ENCODE results near the gene UVSSA.

Gene UVSSA

DNA sequence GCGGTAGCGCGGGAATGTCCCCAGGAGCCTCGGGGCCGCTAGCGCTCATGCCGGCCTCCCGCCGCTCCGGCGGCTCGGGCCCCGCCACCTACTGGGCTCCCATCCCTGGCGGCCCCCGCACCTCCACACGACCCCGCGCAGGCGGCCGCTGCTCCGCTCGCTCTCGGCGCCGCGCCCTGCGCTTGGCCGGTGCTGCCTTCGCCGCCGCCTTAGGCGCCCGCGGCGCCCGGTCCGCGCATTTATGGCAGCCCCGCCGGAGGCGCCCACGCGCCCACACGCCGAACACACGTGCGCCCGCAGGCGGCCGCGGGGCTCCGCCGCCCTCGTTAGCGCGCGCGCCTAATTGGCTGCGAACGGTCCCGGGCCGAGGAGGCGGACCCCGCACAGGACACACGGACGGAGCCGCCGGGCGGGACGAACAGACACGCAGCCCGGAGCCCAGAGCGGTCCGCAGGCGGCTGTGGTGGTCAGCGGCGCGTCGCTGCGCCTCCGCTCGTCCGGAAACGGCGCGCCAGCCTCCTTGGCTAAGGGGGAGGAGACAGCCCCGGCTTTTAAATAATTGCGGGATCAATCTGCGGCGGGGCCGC lies 59.5 kb downstream of the UVSSA start, which contains the start of gene NKX1-1:
NKX1-1 (minus strand) TSS at position 49 of the 587 bp plus-strand sequence; CDS start at position 49, 0 bp downstream.
- no peak for DNase-seq

DNA sequence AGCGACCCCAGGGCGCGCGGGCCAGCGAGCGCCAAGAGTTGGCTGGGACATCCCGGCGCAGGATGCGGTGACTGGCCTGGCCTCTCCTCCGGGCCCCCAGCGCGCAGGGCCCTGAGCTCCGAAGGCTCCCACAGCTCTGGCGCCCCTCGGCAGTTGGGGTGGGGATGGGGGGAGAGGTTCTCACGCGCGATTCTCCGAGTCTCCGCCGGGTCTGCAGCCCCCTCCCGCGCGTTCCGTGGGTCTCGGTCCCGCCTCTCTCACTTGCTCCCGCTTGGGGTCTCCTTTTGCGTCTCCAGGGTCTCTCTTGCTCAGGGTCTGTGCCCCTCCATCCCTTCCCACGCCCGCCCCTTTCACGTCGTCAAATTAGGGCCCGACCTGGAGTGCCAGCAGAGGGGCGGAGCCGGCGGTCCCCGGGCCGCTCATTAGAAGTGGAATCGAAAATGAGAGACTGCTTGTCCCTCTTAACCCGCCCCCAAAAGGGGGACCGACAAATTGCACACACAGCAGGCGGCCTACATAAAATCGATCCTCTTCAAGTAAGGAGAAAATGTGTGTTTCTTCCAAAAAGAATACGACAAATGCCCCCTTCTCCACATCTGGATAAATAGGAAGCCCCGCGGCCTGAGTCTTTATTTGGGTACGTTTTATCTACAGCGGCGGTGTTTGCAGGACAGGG lies 60.1 kb downstream of the UVSSA start:
- no peak for DNase-seq

DNA sequence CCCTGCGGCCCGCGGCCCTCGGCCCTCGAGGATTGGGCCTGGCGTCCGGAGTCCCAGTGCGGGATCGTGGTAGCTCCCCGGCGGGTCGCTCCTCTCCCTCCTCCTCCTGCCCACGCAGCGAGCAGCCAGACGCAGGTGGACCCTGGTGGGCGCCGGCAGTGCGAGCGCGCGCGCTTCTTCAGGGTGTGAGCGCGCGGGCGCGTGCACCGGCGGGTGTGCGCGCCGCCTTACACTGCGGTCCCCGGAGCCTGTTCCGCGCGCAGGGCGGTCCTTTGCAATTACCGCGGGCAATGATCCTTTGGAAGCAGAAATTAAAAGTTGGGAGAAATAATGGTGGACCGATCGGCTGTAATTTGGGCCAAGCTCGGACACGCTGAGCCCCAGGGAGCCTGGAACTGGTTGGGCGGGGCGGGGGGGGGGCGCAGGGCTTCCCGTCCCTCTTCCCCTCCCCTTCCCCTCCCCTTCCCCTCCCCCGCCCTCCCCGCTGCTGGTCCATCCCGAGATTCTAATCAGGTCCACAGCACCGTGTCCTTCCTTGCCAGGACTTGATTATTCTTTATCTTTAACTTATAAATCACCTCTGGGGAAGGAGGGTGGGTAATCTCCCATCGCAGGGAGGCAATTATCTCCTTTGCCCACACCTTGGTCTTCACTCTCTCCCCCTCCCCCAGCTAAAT lies 60.8 kb downstream of the UVSSA start:
- no peak for DNase-seq

DNA sequence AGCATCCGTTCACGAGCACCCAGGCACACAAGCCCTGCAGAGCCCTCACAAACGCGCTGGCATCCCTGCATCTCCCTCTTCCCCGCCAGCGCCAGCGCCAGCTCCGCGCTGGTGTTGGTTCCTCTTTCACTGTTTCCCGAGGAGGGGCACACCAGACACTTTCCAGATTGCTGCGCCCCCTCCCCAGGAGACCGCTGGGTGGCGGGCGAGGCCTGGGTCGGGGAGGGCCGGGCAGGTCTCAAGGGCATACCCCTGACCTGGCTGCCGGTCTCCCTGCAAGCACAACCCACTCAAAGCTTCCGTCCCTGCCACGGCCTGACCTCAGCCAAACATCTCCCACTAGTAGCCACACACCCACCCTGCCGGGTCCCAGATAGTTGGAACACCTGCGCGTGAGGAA lies 61.4 kb downstream of the UVSSA start:
- no peak for DNase-seq

DNA sequence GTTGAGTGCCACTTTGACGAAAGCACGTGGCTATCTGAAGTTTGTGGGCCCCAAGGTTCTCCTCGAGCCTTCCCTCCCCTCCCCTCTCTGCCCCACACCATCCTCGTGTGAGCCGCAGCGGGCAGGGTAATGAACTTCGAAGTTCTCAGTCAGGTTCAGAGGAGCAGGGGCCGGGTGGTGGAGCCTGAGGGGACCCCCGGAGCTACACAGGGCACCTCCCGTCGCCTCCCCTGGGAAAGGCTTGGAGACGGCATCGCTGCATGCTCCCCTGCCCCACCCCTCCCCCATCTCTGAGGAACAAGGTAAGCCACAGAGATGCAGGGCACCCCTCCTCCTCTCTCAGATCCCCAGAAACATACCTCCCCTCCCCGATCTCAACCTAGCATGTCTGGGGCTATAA lies 62.1 kb downstream of the UVSSA start:
- no peak for DNase-seq

DNA sequence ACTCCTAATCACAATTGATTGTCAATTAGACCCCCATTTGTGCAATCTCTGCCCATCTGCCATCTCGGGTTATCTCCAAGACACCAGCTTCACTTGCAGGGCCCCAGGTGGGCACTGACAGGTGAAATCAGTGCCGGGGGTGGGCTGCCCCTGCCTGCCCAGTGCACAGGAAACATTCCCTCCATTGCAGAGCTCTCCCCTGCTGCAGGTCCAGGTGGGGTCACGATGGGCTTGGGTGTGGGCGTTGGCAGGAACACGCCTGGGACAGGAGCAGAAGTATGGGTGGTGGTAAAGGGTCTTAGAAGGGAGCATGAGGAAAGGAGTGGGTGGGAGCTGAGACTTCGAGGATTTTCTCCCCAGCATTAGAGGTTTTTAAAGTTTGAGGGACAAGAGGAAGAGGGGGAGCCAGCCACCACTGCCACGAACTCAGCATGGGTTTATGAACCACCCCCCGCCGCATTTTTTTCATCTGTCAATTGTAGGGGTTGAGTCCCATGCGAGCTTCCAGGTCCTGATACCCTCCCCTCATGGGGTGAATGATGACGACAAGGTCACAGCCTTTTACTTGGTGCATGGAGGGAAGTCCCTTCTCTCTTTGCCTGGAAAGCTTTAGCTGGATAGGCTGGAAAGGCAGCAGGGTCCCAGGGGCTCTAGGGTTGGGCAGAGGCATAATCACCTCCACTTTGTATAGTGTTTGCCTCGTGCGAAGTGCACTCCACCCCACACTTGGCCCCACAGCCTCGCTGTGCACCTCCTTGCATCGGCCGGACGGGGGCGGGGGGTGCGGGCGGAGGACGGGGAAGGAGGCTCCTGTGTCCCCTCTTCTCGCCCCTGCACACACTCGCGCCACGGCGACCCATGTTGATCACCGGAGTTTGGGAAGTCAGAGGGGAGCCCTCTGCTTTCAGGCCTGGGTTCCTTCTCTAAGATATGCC lies 62.8 kb downstream of the UVSSA start:
- no peak for DNase-seq

DNA sequence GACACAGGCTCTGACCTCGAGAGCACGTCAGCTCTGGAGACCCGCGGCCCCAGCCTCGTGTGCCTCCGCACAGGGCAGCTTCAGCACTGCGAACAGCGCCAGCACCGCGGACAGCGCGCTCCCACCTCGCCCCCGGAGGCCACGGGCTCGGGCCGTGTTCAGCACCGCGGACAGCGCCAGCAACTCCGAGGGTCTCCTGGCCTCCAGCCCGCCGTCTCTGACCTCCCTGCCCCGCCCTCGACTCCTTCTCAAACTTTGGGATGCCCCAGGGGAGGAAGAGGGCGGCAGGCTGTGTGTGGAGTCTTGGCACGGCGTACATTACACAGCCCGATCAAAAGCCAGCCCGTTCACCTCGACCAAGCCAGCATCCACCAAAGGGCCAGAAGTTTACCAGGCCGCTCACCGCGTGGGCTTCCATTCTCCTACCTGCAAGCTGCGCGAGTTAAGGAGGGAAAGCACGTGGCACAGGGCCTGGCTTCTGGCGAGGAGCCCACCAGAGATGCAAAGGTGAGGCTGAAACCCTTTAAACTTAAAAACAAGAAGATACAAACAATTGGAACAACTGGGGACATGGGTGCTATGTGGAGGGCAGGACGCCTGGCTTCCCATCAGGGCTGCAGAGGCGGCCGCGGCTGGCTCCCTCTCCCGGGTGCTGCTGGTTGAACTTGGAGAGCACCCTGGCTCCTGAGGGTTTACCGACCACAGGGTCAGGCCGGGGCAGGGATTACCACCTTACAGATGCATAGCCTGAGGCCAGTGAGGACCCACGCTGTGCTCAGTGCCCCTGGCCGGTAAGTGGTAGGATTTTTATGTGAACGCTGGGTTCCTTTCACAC lies 63.7 kb downstream of the UVSSA start:
- peak in 7 of 51 donors; percentile 0 to 42 (median 9) for DNase-seq

DNA sequence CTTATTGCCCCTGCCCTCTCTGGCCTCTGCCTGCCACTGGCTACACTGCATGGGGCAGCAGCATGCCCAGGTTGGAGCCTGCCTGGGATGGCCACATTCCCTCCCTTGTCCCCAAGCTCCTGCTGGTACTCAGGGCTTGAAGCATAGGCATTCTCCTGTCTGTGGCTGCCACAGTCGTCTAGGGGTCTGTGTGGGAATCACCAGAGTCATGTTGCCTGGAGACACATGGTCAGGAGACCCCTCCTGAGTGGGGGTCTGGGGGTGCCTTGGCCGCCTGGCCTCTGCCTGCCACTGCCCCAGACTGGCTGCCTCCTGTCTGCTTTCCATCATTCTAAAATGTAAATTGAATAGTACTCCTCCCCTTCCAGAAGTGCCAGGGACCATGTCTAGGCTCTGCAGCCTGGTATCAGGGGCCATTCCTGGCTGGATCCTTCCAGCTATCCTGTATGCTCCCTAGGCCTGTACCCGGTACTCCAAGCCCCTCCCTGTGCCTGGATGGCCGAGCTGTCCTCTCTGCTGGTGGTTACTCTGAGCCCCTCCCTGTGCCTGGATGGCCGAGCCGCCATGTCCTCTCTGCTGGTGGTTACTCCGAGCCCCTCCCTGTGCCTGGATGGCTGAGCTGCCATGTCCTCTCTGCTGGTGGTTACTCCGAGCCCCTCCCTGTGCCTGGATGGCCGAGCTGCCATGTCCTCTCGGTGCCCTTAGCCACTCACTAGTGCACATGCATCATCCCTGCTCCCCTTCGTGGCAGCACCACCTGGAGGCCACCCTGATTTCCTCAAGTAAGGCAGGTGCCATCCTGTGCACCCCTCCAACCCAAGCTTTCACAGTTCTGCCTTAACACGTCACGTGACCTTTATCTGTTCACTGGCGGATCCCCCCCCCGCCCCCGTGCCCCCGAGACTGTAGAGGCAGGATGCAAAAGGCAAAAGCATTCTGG lies 64.7 kb downstream of the UVSSA start:
- DNase-seq: no peak

DNA sequence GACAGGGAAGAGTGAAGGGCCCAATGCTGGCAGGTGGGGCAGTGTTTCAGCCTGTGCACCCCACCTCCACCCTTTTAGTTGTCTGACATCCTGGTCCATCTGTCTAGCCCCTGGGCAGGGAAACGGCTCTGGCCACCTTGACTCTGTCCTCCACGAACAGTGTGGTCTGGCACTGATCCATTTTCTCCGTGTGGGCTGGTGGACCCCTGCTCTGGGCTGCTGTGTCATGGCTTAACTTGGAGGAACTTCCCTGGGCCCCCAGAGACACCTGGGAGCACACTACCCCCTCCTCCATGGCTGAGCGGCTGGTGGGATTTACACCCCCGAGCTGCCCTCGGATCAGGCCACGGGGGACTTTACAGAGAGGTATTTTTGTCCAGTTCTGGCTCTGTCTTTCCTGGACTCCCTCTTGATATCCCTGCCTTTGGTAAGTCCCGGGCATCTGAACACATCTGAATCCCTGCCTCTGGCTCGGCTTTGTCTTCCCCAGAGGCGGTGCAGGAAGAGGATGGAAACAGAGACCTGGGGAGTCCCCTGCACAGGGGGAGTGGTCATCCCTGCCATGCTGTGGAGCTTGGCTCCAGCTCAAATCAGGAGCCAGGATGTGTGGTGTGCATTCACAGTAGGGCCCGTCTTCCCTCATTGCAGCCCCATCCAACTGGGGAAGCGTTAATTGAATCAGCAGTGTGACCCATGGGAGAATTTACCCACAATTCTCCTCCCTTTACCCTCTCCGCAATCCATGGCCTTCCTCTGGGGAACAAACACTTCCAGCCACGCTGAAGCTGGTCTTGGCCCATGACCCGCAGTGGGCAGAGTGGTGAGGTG lies 65.6 kb downstream of the UVSSA start:
- DNase-seq: no peak

DNA sequence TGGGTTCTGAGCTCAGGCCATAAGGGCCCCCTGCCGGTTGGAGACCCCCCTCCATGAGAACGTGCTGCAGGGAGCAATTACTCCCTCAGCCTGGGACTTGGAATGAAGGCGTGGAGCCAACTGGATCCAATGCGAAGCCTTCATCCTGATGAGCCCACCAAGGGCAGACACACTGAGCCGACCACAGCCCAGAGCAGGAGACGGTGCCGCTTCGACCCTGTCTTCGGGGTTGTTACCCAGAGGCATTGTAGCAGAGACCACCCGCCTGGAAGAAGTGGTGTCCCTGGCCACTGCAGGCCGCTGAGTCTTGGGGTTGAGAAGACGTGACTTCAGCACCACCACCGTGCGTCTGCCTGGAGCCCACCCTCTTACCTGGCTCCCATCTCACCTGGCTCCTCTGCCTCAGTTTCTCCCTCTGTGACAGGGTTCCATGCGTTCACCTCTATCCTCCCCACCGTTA lies 66.2 kb downstream of the UVSSA start:
- no peak for DNase-seq

DNA sequence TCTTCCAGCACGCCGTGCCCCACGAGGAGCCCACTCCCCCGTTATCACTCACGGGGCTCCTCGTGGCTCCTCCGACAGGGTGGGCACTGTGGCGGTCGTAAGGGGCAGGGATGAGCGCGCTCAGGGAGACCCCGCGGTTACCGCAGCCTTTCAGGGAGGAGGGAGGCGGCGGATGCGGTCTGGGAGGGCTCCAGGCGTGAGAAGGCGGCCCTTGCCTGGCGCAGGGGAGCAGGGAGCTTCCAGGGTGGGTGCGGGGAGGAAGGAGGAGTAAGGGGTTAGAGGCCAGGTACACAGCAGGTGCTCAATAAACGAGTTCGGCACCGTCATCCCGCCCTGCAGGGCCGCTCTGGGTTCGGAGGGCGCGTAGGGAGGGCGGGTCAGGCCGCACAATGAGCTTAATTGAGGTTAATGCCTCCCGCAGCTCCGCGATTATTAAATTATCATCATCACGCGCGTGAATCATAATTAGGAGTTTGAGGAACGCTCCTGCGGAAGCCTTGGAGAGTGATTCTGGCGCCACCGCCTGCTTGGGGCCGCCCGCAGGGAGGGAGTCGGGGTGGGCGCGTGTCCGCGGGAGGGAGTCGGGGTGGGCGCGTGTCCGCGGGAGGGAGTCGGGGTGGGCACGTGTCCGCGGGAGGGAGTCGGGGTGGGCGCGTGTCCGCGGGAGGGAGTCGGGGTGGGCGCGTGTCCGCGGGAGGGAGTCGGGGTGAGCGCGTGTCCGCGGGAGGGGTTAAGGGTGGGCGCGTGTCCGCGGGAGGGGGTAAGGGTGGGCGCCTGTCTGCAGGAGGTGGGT lies 66.9 kb downstream of the UVSSA start:
- DNase-seq: no peak

DNA sequence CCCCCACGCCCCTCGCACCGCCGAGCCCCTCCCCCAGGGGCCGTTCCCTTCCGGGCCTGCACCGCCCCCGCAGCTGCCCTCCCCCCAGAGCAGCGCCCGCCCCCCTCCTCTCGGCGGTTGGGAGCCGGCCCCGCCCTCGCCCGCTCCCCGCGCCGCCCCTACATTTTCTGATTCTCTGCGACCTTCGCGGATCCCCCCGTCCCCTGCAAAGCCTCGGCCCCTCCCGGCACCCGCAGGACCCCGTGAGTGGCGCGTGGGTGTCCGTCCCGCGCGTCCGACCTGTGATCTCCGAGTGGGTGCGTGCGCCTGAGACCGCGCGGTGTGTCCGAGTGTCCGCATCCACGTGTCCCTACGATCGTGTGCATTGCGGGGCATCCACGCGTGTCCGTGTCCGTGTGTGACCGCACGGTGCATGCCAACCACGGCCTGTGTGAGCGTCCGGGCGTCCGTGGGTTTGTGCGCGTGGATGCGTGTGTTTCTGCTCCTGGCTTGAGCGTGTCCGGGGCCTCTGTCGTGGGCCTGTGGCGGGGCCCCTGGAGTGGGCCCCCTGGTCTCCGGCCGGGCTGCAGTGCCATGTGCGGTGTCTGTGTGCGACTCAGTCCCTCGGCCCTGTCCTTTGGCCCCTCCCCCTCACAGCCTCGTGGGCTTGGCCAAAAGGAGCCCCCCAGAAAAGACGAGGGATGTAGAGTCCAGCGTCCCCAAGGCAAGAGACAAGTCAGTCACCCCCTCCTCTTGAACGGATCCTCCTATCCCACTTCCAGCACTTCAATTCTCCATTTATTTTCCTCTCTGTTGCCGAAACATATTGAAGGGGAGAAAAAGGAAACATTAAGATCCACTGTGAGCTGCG lies 68.0 kb downstream of the UVSSA start:
- no peak for DNase-seq

DNA sequence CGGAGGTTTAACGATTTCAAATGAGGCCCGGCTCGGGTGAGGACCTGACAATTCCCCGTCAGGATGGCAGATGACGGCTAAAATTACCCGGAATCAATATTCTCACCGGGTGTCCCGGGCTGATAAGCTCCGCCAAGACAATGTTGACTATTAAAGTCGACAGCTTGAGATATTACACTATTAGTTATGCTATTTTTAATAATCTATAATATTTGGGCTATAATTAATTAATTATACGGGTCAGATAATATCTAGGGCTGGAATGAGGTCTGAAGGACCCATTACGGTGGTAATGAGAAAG lies 68.6 kb downstream of the UVSSA start:
- DNase-seq: no peak

DNA sequence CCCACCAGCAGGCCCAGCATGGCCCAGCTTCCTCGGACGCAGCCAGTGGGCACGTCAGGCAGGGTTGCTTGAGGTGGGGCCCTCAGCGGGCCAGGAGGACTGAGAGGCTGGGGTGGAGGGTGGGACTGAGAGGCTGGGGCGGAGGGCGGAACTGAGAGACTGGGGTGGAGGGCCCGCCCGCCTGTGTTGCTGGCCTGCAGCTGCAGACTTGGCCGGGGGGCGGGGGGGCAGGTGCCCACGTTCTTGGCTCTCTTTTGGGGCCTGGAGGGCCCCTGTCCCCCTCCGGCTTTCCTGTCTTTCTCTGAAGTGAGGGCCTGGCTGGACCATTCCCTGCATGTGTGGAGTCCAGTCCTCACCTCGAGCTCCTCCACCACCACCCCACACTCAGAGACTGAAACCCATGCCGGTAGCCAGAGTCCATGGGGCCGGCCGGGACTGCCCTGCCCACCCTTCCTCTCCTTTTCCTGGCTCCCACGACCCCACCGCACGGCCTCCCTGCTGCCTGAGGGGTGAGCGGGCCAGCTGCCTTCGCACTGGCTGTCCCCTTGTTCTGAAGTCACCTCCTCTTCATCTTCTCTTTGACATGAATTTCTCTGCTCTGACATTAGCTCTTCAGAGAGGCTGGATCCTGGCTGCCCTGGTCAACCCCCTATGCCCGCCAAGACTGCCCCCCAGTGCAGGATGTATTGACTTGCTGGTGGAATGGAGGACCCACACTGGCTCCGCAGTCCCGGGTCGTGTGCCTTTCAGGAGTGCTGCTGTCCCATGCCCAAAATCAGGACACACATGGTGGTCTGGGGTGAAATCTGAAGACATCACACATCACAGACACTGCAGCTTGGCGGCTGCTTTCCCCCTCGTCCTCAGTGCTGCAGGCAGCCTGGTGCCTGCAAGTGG lies 69.3 kb downstream of the UVSSA start:
- no peak for DNase-seq

DNA sequence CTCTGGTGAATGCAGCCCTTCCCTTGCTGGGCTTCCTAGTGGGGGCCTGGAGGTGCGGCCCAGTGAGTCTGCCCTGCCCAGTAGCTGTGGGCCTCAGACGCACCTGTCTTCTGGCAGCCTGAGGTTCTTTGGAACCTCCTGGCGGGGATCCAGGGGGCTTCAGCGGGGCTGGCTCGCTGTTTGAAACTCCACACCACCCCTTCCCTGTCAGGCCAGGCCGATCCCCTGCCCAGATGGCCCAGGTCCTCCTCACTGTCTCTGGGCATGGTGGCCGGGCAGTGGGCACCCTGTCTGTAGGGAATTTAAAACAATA lies 69.9 kb downstream of the UVSSA start:
- DNase-seq: no peak
